AG09319 (cell line): ENCODE results near the gene WDR35.

Experiments used
- DNase-seq: peaks from one replicate; pipeline ENCODE4 v3.0.0-alpha.2; 2010; ENCODE audit warnings: low read depth; ENCODE audit errors: extremely low read depth
- TF ChIP-seq, protein P1 (sequence below): IDR thresholded peaks from 2 replicates; pipeline ENCODE4 v1.5.1; 2011; ENCODE audit warnings: low read depth, mild to moderate bottlenecking, inconsistent platforms, low read length, moderate library complexity

The WDR35 gene

DNA sequence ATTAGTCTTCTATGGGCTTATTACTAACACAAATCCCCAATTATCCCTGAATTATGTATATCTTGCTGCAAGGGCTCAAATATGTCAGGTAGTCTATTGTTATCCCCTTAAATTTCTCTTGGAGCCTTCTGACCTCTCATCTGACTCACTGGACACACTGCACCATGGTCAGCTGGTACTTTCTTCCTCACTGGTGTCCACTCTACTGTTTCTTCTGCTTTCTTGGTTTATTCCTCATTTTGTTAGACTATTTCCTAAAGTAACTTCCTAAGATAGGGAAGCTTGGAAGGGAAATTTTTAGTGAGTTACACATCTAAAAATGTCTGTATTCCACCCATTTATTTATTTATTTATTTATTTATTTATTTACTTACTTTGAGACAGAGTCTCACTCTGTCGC lies 26.5 kb downstream of the WDR35 start:
- TF ChIP-seq, protein P1, sequence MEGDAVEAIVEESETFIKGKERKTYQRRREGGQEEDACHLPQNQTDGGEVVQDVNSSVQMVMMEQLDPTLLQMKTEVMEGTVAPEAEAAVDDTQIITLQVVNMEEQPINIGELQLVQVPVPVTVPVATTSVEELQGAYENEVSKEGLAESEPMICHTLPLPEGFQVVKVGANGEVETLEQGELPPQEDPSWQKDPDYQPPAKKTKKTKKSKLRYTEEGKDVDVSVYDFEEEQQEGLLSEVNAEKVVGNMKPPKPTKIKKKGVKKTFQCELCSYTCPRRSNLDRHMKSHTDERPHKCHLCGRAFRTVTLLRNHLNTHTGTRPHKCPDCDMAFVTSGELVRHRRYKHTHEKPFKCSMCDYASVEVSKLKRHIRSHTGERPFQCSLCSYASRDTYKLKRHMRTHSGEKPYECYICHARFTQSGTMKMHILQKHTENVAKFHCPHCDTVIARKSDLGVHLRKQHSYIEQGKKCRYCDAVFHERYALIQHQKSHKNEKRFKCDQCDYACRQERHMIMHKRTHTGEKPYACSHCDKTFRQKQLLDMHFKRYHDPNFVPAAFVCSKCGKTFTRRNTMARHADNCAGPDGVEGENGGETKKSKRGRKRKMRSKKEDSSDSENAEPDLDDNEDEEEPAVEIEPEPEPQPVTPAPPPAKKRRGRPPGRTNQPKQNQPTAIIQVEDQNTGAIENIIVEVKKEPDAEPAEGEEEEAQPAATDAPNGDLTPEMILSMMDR = no peak
- DNase-seq = no peak

DNA sequence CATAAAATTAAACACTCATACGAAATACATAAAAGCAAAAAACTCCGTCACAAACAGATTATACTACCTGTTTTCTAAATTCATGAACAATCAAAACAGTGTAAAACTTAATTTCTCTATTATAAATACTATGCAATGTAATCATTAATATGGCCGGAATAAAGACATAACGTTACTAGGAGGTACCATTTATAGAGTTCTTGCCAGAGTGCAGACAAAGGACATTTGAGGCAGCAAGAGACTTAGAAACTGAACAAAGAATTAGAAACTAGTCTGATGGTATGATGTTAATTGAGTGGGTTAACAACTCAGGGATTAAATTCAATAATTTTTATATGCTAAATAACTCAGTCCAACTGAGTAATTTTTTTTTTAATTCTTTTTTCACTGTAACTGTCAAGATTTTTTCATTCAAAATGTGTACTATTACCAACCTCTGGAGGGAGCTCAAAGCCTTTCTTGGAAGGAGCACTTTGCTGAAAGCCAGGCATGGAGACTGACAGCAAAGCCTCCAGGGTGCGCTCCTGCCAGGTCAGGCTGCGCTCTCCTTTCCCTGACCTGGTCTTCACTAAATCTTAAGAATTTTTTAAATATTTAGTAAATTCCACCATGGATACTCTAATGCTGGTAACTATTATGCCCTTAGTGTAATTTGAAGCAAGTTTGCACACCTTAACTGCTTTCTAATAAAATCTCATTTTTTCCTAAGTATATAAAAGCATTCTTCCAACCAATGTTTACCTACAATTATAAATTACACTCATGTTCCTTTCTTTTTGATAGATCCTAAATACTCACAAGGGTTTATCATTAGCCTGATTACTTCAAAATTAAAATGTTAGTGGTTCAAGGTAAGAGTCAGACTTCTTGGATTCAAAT lies 34.1 kb downstream of the WDR35 start:
- TF ChIP-seq, protein P1 = peak; percentile 84
- DNase-seq = peak; percentile 37

DNA sequence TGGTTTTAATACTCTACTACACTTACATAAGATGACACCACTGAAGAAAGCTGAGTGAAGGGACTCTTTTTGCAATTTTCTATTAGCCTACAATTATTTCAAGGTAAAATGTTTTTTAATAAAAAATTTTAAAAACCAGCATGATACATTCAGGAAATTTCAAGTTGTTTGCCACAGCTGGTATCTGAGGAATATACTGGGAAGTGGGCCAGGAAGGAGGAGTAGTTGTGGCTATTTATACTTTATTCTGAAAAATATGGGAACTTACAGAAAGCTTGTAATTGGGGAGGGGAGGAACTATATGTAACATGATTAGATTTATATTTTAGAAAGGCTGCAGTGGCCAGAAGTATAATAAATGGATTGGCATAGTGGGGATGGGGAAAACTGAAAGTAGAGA lies 40.8 kb downstream of the WDR35 start:
- DNase-seq = no peak
- TF ChIP-seq, protein P1 = no peak

DNA sequence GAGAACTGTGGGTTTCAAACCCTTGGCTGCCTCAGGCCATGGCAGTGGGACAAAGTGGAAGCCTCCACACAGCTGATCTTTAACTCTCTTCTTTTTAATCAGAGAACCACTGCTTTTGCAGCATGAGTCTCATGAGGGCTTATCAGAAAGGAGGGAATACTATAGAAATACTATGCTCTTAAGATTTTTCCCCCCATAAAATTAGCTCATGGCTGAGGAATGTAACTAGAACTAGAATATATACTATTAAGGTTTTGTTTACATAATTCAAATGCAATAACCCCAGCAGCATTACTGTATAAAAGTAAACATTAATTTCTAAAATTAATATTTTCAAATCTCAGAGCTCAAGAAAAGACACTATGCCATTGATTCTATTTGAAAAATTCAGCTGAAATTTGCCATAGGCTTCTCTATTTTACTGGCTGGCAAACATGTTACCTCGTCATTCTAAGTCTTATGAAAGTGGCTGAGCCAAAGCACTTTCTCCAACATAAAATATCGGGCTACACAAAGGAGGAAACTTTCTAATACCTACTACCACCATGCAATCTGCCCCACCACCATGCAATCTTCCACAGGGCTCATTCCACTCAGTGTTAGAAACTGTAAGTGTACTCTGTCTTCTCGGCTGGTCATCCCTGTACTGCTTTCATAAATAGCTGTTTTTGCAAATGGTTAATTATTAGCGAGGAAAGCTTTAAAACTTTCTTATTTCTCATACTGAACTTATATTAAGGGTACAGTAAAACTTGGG lies 42.5 kb downstream of the WDR35 start:
- TF ChIP-seq, protein P1 = no peak
- DNase-seq = no peak

DNA sequence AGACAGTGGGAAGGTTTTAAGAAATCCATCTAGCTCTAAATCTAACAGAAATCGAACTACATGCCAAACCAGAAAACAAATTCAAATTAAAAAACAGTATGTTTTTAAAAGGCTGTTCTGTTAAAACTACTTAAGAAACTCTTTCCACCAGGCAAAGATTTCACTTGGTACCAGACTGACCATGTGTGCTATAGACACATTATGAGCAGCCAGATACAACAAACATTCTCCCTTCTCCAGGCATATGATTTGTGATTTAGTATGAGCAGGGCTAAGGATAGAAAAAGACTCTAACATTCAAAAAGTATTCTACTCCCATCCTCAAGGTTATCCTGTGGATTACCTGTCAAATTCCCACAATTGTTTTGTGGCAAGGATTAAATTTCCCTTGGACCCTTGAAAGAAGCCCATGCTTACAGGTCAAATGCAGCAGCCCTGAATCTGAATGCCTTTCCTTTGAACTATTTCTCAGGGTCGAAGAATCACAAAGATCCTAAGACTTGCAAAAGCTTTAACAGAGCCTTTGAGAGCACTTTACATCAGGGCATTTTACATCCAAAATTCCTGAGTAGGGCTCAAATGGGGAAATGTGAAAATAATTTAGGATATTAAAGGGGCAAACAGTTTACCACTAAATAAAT lies 45.6 kb downstream of the WDR35 start:
- no peak for DNase-seq
- TF ChIP-seq, protein P1 = no peak

DNA sequence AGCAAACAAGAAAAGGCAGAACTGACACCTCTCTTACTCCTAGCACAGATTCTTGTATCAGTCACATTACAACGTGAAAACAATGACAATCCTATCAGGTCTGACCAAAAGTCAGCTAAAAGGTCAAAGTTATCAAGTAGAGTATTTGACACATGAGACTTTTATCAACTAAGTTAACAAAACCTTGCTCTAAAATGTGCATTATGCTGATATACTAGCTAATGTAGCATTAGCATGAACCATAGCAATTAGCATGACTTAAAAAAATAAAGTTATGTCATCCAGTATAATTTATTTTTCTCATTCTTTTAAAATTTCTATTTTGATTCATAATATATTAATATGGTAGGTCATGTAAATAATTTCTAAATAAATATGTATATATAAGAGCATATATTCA lies 46.7 kb downstream of the WDR35 start:
- no peak for DNase-seq
- TF ChIP-seq, protein P1 = no peak
